GM21360 (cell line): Measurements from ENCODE around the gene TRIM9.

Source experiments
- ATAC-seq: cut with Tn5 transposase; IDR thresholded peaks from one replicate; pipeline ENCODE4 v1.9.1; 2021; ENCODE audit warnings: mild to moderate bottlenecking, moderate library complexity; ENCODE audit not compliant: unreplicated experiment

Gene TRIM9

GRCh38 chr14:51059032-51059431 lies 35.9 kb downstream of the TRIM9 start:
- no peak for ATAC-seq

DNA sequence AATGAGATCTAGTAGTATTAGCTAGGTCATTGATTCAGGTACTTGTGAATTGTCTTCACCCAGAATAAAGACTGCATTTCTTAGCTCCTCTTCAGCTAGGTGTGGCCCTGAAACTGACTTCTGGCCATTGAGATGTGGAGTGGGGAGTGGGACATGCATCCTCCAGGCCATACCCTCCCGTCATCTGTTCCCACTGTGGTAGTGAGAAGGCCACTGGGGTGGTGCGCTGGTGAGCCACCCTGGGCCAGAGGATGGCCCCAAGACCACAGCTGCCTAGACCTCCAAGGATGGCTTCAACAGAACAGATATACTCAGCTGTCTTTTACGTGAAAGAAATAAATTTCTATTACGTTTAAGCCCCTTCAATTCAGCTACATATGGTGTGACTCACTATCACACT lies 36.5 kb downstream of the TRIM9 start:
- ATAC-seq = no peak

GRCh38 chr14:51056421-51056820 lies 38.5 kb downstream of the TRIM9 start:
- no peak for ATAC-seq

DNA sequence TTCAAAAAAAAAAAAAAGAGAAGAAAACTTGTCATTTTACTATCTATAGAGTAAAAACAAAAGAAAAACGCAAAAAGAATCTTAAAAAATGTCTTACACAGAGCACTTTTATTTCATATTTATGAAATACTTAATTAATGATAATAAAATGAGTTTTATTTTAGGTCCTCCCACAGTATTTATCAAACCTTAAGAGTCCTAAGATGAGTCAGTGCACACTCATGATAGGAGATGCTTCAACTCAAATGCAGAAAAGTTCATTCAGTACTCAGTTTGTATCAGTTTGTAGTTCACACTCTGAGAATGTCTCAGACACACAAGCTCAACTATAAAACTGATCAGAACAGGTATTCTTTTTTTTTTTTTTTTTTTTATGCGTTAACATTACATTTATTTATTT lies 41.7 kb downstream of the TRIM9 start:
- no peak for ATAC-seq

DNA sequence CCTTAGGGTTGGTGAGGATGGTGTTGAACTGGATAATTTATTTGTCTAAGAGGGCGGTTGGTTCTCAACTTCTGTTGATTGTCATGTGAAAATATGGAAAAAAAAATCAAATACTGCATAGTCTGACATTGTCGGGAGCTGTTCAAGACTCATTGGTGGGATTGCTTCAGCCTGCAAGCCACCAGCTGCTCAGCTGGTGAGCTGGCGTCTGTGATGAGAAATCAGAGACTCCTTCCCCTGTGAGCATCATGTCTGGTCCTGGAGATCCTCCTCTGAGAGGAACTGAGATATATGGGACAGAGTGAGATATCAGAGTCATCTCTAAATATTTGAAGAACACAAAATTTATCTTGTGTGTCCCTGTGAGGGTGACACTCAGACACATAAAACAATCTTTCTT lies 49.9 kb downstream of the TRIM9 start:
- no peak for ATAC-seq

- no peak for ATAC-seq
These were observed 53.0 kb downstream of the TRIM9 start for GRCh38 chr14:51041883-51042282.

GRCh38 chr14:51041108-51041531 lies 53.8 kb downstream of the TRIM9 start:
- ATAC-seq = no peak

DNA sequence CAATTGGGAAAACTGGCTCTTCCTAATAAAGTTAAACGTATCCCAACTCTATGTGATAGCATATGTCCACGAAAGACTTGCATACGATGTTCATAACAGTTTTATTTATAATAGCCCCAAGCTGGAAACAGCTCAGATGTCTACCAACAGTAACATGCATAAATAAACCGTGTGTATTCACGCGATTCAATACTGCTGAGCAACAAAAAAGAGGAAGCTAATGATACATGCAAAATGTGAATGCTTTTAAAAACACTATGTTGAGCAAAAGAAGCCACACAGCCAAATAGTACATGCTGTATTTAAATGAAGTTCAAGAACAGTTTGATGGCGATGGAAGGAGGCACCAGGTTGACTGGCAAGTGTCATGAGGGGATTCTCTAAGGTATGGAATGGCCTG lies 55.7 kb downstream of the TRIM9 start:
- ATAC-seq = no peak

- no peak for ATAC-seq
These were observed 59.2 kb downstream of the TRIM9 start for GRCh38 chr14:51035611-51036192.

GRCh38 chr14:51028851-51029754 lies 65.8 kb downstream of the TRIM9 start:
- ATAC-seq = no peak

- ATAC-seq = no peak
These were observed 66.5 kb downstream of the TRIM9 start for GRCh38 chr14:51028361-51028760.

DNA sequence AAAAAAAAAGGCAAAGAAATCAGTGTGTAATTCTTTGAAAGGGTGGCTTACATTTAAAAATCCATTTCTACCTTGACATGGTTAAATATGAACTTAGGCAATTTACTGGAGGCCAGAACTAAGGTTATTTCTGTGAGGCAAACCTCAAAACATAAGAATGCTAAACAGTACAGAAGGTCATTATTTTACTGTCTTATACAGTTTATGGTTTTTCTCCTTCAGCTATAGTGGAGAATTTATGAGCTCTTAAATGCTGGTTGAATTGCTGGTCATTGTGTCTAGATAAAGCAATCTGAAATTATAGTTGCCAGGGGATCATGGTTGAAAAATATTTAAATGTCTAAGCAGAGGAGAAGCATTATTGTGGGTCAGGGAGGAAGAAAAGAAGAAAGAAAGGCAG lies 70.5 kb downstream of the TRIM9 start:
- ATAC-seq = no peak

DNA sequence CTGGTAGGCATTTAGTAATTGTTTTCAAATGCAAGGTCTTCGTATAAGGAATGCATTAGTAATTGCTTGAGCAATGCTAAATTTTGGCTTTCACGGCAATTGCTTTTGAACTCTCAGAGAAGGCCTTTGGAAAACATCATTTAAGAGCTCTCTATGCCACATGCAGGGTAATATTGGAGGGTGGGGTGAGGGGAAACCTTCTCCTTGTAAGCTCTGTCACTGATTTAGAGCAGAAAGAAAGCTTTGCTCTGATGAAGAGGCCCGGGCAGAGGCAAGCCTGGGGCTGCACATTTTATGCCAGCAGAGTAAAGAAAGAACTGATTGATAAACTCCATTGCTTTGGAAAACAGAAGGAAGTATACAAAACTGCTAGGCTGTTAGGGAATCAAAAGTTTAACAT lies 70.9 kb downstream of the TRIM9 start:
- no peak for ATAC-seq

DNA sequence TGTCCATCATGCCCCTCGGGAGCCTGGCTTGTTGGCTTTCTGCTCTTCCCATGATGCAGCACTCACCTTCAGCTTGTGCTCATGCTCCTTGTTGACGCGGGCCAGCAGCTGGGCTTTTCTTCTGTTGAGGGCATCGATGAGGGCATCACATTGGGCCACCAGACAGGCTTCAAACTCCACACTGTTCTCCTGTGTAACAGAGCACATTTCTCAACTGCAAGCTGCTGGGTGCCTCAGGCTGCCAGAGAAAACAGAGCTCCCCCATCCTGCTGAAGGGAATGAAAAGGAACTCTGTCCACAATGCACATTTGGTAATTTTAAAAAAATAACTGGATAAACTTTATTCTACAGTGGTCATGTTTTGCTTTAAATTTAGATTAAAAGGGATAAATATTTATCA lies 72.1 kb downstream of the TRIM9 start:
- no peak for ATAC-seq

- ATAC-seq = no peak
These were observed 74.7 kb downstream of the TRIM9 start for GRCh38 chr14:51020024-51020710.

- no peak for ATAC-seq
These were observed 75.8 kb downstream of the TRIM9 start for GRCh38 chr14:51019089-51019488.

DNA sequence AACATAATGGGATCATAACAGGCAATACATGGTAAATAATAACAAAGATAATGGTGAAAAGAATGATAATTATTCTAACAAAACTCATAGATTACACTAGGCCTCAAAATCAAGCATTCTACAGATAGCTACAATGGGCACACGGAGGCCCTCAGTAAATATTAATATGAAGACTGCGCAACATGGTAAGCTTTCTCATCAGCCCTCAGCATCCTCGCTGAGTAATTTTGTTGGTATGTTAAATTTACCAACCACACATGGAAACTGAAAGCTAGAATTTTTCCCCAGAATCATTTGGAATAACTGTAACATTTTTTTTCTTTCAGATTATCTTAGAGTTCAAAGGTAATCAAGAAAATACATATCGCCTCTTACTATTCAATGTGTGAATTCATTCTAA lies 76.4 kb downstream of the TRIM9 start:
- ATAC-seq = no peak

DNA sequence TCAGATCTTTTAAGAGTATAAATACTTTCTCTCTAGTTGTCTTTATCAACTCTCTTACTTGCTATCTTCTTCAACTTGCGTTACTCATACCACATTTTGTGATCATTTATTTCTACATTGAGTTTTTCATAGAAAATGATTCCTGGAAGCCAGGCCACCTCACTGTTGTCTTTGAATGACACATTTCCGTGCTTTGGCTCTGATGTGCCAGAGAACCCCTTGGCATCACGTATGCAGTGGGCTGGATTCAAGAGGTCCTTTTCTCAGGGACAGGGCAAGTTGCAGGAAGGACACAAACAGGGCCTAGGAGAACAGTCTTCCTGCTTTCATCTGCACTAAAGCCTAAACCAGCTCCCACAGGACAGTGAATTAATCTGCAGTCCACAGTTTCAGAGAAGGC lies 80.3 kb downstream of the TRIM9 start:
- no peak for ATAC-seq

GRCh38 chr14:51014086-51014485 lies 80.8 kb downstream of the TRIM9 start:
- no peak for ATAC-seq

- no peak for ATAC-seq
These were observed 82.8 kb downstream of the TRIM9 start for GRCh38 chr14:51012055-51012454.

GRCh38 chr14:51008446-51008845 lies 86.5 kb downstream of the TRIM9 start:
- ATAC-seq = no peak

- no peak for ATAC-seq
These were observed 88.1 kb downstream of the TRIM9 start for GRCh38 chr14:51006781-51007211.
